GM12878 (cell line): ENCODE measurements around the gene ESCO1. TPM values are rescaled to one million over a fixed set of nuclear protein-coding genes. Genes with fewer than 3 reads are reported as not detected.
A peak's percentile ranks its signal among the peaks of the same experiment; 100 is the strongest.

Experiments
- ATF3 ChIP-seq: IDR thresholded peaks from 2 replicates; pipeline ENCODE4 v1.6.1; 2011; ENCODE audit warnings: low read depth, mild to moderate bottlenecking, low read length, moderate library complexity, borderline replicate concordance; ENCODE audit errors: extremely low read depth
- BRCA1 ChIP-seq: IDR thresholded peaks from 2 replicates; pipeline ENCODE4 v1.6.1; 2011; ENCODE audit warnings: low read depth, low read length, improper control_type of control experiment
- CBX5 ChIP-seq: sonication (generic); IDR thresholded peaks from 2 replicates; pipeline ENCODE4 v1.6.1; 2016; ENCODE audit warnings: low read depth, moderate library complexity, mild to moderate bottlenecking, inconsistent platforms
- CUX1 ChIP-seq: IDR thresholded peaks from 2 replicates; pipeline ENCODE4 v1.6.1; 2012; ENCODE audit warnings: improper control_type of control experiment, low read depth, low read length; ENCODE audit not compliant: insufficient replicate concordance
- DPF2 ChIP-seq: fragments of 450-650 bp; IDR thresholded peaks from 2 replicates; pipeline ENCODE4 v1.6.1; 2017; ENCODE audit warnings: mild to moderate bottlenecking
- E2F8 ChIP-seq: fragments of 450-650 bp; IDR thresholded peaks from 2 replicates; pipeline ENCODE4 v1.6.1; 2018; ENCODE audit warnings: mild to moderate bottlenecking, low read depth, moderate library complexity; ENCODE audit not compliant: partially characterized antibody
- ESRRA ChIP-seq: IDR thresholded peaks from 2 replicates; pipeline ENCODE4 v1.6.1; 2012; ENCODE audit warnings: mild to moderate bottlenecking, low read length, improper control_type of control experiment
- FOS ChIP-seq: IDR thresholded peaks from 3 replicates; pipeline ENCODE4 v1.6.1; 2011; ENCODE audit warnings: borderline replicate concordance; ENCODE audit not compliant: insufficient read length; ENCODE audit errors: extremely low read depth
- NR2C1 ChIP-seq: fragments of 450-650 bp; IDR thresholded peaks from 2 replicates; pipeline ENCODE4 v1.6.1; 2017; ENCODE audit warnings: antibody characterized with exemption, mild to moderate bottlenecking, moderate library complexity
- SIN3A ChIP-seq: IDR thresholded peaks from 2 replicates; pipeline ENCODE4 v1.6.1; 2012; ENCODE audit warnings: low read depth, low read length, improper control_type of control experiment
- SMAD5 ChIP-seq: IDR thresholded peaks from 2 replicates; pipeline ENCODE4 v1.6.1; 2016; ENCODE audit warnings: antibody characterized with exemption, low read depth
- SUZ12 ChIP-seq: fragments of 200-600 bp; sonication (generic); IDR thresholded peaks from one replicate; pipeline ENCODE4 v1.6.1; 2018; ENCODE audit warnings: antibody characterized with exemption, mild to moderate bottlenecking; ENCODE audit not compliant: unreplicated experiment
- YBX1 ChIP-seq: fragments of 450-650 bp; IDR thresholded peaks from 2 replicates; pipeline ENCODE4 v1.6.1; 2016; ENCODE audit warnings: antibody characterized with exemption
- ZNF687 ChIP-seq: fragments of 450-650 bp; IDR thresholded peaks from 2 replicates; pipeline ENCODE4 v1.6.1; 2017; ENCODE audit warnings: mild to moderate bottlenecking, moderate library complexity
- polyA plus RNA-seq, 11 experiments: library from polyadenylated mRNA; depleted of rRNA in 4 of 11; unstranded in 6 of 11; stranded (reverse) in 5 of 11; fragments of >200 nt; fragmentation: Nextera tagmentation in 4 of 11; fragmentation: Illumina TruSeq in 1 of 11; extraction: Ambion mirVana in 4 of 11; extraction: Trizol in 1 of 11; gene quantifications; 1 replicate in 1 of 11; 2 replicates in 10 of 11; pipeline versions ENCODE4 v1.2.1 to v1.2.3, GENCODE V29; 2011 to 2016; ENCODE audit warnings: inconsistent platforms in 2 of 11, missing spikeins in 2 of 11, low read depth in 1 of 11
- total RNA-seq, 4 experiments: library from RNA; depleted of rRNA in 3 of 4; stranded (reverse); fragments of >200 nt in 3 of 4; fragmentation: Illumina TruSeq in 1 of 4; extraction: Trizol in 1 of 4; gene quantifications; 2 replicates each; pipeline versions ENCODE4 v1.2.1 to v1.2.3, GENCODE V29; 2013 to 2021

ESCO1 gene
- total and polyA plus RNA-seq, 10 of the 15 experiments (the other 5 are each of a cell fraction or from before 2014, with no cell fraction given): 8.6 to 22.4 (median 12.4) TPM

- no peak for TF ChIP-seq CUX1
- TF ChIP-seq SMAD5: peak; percentile 83; the same call in 1 of the 2 replicates
- TF ChIP-seq ESRRA: no peak
- TF ChIP-seq SUZ12: no peak
- TF ChIP-seq ATF3: no peak
- no peak for TF ChIP-seq BRCA1
- TF ChIP-seq E2F8: peak; percentile 47
- TF ChIP-seq YBX1: no peak
- peak; percentile 47; the same call in 1 of the 2 replicates for TF ChIP-seq NR2C1
- peak; percentile 73 for TF ChIP-seq DPF2
- TF ChIP-seq FOS: no peak
- TF ChIP-seq ZNF687: peak; percentile 98
- TF ChIP-seq SIN3A: peak; percentile 89
- peak; percentile 20; the same call in 1 of the 2 replicates for TF ChIP-seq CBX5
Measured at GRCh38 chr18:21600526-21601410, at the start of gene ESCO1 (continued).
